HTERT RPE-1 (cell line): Measurements from ENCODE around the gene POLQ.
"Not testable (repeated sequence)": the region's sequence is repeated elsewhere in the genome, so short reads cannot be mapped to it uniquely, and the experiment has no call there.

Experiments
- in situ Hi-C: fragments of 300-500 bp; cut with MboI; formaldehyde crosslinking; loops from 4 replicates; pipeline ENCODE4 v1.14.3; 2020; ENCODE audit warnings: low sequenced_read_pairs

Gene POLQ

GRCh38 chr3:121514496-121514895, 31.3 kb downstream of the POLQ start:
- in situ Hi-C loops: no loop called here

- in situ Hi-C loops: no loop called here
Observed at GRCh38 chr3:121508389-121508788, 37.4 kb downstream of the POLQ start.

- in situ Hi-C loops: no loop called here
Observed at GRCh38 chr3:121505256-121505655, 40.5 kb downstream of the POLQ start.

- in situ Hi-C loops: no loop called here
Observed at GRCh38 chr3:121504618-121505017, 41.2 kb downstream of the POLQ start.

GRCh38 chr3:121496786-121497185, 49.0 kb downstream of the POLQ start:
- in situ Hi-C loops: no loop called here

GRCh38 chr3:121493431-121493830, 52.4 kb downstream of the POLQ start:
- in situ Hi-C loops: no loop called here

- in situ Hi-C loops: no loop called here
Observed at GRCh38 chr3:121491683-121492320, 54.0 kb downstream of the POLQ start.

- in situ Hi-C loops: no loop called here
Observed at GRCh38 chr3:121490161-121490560, 55.6 kb downstream of the POLQ start.

- in situ Hi-C loops: no loop called here
Observed at GRCh38 chr3:121488628-121489027, 57.2 kb downstream of the POLQ start.

- in situ Hi-C loops: no loop called here
Observed at GRCh38 chr3:121483290-121483689, 62.5 kb downstream of the POLQ start.

- in situ Hi-C loops: no loop called here
Observed at GRCh38 chr3:121482660-121483059, 63.1 kb downstream of the POLQ start.

- in situ Hi-C loops: no loop called here
Observed at GRCh38 chr3:121481106-121481880, 64.5 kb downstream of the POLQ start.

GRCh38 chr3:121477589-121477988, 68.2 kb downstream of the POLQ start:
- in situ Hi-C loops: no loop called here

GRCh38 chr3:121473001-121473400, 72.8 kb downstream of the POLQ start:
- in situ Hi-C loops: no loop called here

GRCh38 chr3:121467085-121467484, 78.7 kb downstream of the POLQ start:
- in situ Hi-C loops: no loop called here

- in situ Hi-C loops: no loop called here
Observed at GRCh38 chr3:121463745-121464144, 82.0 kb downstream of the POLQ start.

- in situ Hi-C loops: no loop called here
Observed at GRCh38 chr3:121462565-121462964, 83.2 kb downstream of the POLQ start.

- in situ Hi-C loops: not testable (repeated sequence)
Observed at GRCh38 chr3:121451752-121452151, 94.0 kb downstream of the POLQ start.

GRCh38 chr3:121443456-121443855, 102.3 kb downstream of the POLQ start:
- in situ Hi-C loops: no loop called here

- in situ Hi-C loops: no loop called here
Observed at GRCh38 chr3:121436641-121437040, 109.1 kb downstream of the POLQ start.

GRCh38 chr3:121436074-121436473, 109.7 kb downstream of the POLQ start:
- in situ Hi-C loops: no loop called here

- in situ Hi-C loops: no loop called here
Observed at GRCh38 chr3:121431726-121432517, 113.9 kb downstream of the POLQ start.
